CD14-positive monocyte (primary cell): Measurements from ENCODE around the gene PDE7B. TPM values are rescaled to one million over a fixed set of nuclear protein-coding genes. Genes with fewer than 3 reads are reported as not detected.
A peak's percentile ranks its signal among the peaks of the same experiment; 100 is the strongest.

Experiments
- DNase-seq, 3 donors: peaks; one replicate each; pipeline ENCODE4 v3.0.0-alpha.2; 2011 to 2022
- H2AFZ ChIP-seq: 2 replicates; pipeline ENCODE4 v1.6.0; 2012; ENCODE audit warnings: mild to moderate bottlenecking, low read depth, low read length, inconsistent platforms; ENCODE audit not compliant: insufficient read depth, poor library complexity, severe bottlenecking
- H3K27ac ChIP-seq, 2 donors: 1 replicate in 1 of 2; 2 replicates in 1 of 2; pipeline ENCODE4 v1.5.1; 2012 to 2013; ENCODE audit warnings: low read length in 2 of 2, control low read depth in 1 of 2, inconsistent platforms in 1 of 2, low read depth in 1 of 2, mild to moderate bottlenecking in 1 of 2
- H3K27me3 ChIP-seq, 2 donors: one replicate each; pipeline versions ENCODE4 v1.6.0 to v1.6.1; 2011 to 2013; ENCODE audit warnings: low read length in 2 of 2; ENCODE audit not compliant: control insufficient read depth in 2 of 2, insufficient read depth in 2 of 2
- H3K36me3 ChIP-seq, 2 donors: replicated peaks in 1 of 2; 1 replicate in 1 of 2; 2 replicates in 1 of 2; pipeline versions ENCODE4 v1.5.1 to v1.6.1; 2012 to 2013; ENCODE audit warnings: low read length in 2 of 2, control low read depth in 1 of 2, inconsistent platforms in 1 of 2, mild to moderate bottlenecking in 1 of 2; ENCODE audit not compliant: insufficient read depth in 2 of 2, control insufficient read depth in 1 of 2
- H3K4me1 ChIP-seq, 2 donors: 1 replicate in 1 of 2; 2 replicates in 1 of 2; pipeline versions ENCODE4 v1.5.1 to v1.6.1; 2012 to 2013; ENCODE audit warnings: low read length in 2 of 2, control low read depth in 1 of 2, inconsistent platforms in 1 of 2, mild to moderate bottlenecking in 1 of 2, moderate library complexity in 1 of 2; ENCODE audit not compliant: insufficient read depth in 2 of 2, control insufficient read depth in 1 of 2
- H3K4me2 ChIP-seq: replicated peaks from 2 replicates; pipeline ENCODE3; 2012; ENCODE audit warnings: low read length, moderate library complexity, mild to moderate bottlenecking; ENCODE audit not compliant: poor library complexity, severe bottlenecking; ENCODE audit errors: extremely low read depth
- H3K4me3 ChIP-seq, 3 experiments: fragments of 200-600 bp in 1 of 3; sonication (generic) in 1 of 3; replicated peaks in 1 of 3; 1 replicate in 2 of 3; 2 replicates in 1 of 3; pipeline ENCODE4 v1.5.1; 2011 to 2013; ENCODE audit warnings: low read length in 3 of 3, mild to moderate bottlenecking in 3 of 3, control low read depth in 2 of 3, low read depth in 2 of 3, inconsistent platforms in 1 of 3, moderate library complexity in 1 of 3
- H3K79me2 ChIP-seq: 2 replicates; pipeline ENCODE4 v1.6.0; 2012; ENCODE audit warnings: mild to moderate bottlenecking, control low read depth, inconsistent platforms, low read length, moderate library complexity; ENCODE audit not compliant: insufficient read depth
- H3K9ac ChIP-seq: 2 replicates; pipeline ENCODE4 v1.6.0; 2017; ENCODE audit warnings: low read length, mild to moderate bottlenecking; ENCODE audit not compliant: insufficient read depth, poor library complexity, severe bottlenecking
- H3K9me3 ChIP-seq, 2 donors: replicated peaks in 1 of 2; 1 replicate in 1 of 2; 2 replicates in 1 of 2; pipeline versions ENCODE4 v1.5.1 to v1.6.1; 2012 to 2013; ENCODE audit warnings: low read length in 2 of 2, control low read depth in 1 of 2; ENCODE audit not compliant: control insufficient read depth in 1 of 2, insufficient read depth in 1 of 2
- H4K20me1 ChIP-seq: 2 replicates; pipeline ENCODE4 v1.6.0; 2012; ENCODE audit warnings: mild to moderate bottlenecking, low read length, control low read depth, moderate library complexity; ENCODE audit not compliant: insufficient read depth
- H3K27ac Mint-ChIP-seq, 7 donors: one replicate each; pipeline ENCODE4 v1.8.0; 2020; ENCODE audit warnings: mild to moderate bottlenecking in 7 of 7, mixed read lengths in 7 of 7, moderate library complexity in 6 of 7, inconsistent platforms in 2 of 7
- H3K27me3 Mint-ChIP-seq, 3 donors: one replicate each; pipeline ENCODE4 v1.8.0; 2021 to 2022; ENCODE audit warnings: low read depth in 3 of 3, mild to moderate bottlenecking in 3 of 3, mixed read lengths in 3 of 3, moderate library complexity in 3 of 3, inconsistent platforms in 1 of 3
- H3K36me3 Mint-ChIP-seq, 2 donors: one replicate each; pipeline ENCODE4 v1.8.0; 2020; ENCODE audit warnings: mixed read lengths in 2 of 2, inconsistent platforms in 1 of 2, mild to moderate bottlenecking in 1 of 2
- H3K4me1 Mint-ChIP-seq: one replicate; pipeline ENCODE4 v1.8.0; 2020; ENCODE audit warnings: mild to moderate bottlenecking, mixed read lengths
- H3K4me3 Mint-ChIP-seq, 2 donors: one replicate each; pipeline ENCODE4 v1.8.0; 2020; ENCODE audit warnings: mild to moderate bottlenecking in 2 of 2, mixed read lengths in 2 of 2, moderate library complexity in 1 of 2
- H3K9me3 Mint-ChIP-seq, 7 donors: one replicate each; pipeline ENCODE4 v1.8.0; 2020 to 2022; ENCODE audit warnings: mixed read lengths in 7 of 7, mild to moderate bottlenecking in 6 of 7, moderate library complexity in 6 of 7, inconsistent platforms in 2 of 7
- CTCF ChIP-seq: fragments of 200-600 bp; IDR thresholded peaks from one replicate; pipeline ENCODE4 v1.8.0; 2022; ENCODE audit warnings: antibody characterized with exemption, mild to moderate bottlenecking
- WGBS: methylation state at CpG from one replicate; pipeline ENCODE4 v1.1.5; 2013; ENCODE audit warnings: missing lambda C conversion rate; ENCODE audit not compliant: insufficient coverage; 5-methylcytosine and 5-hydroxymethylcytosine counted together
- intact Hi-C, 2 donors: fragments of 100-400 bp; cut with micrococcal nuclease; formaldehyde crosslinking; loops; one replicate each; pipeline versions ENCODE4 v1.15.0 to v1.15.1; 2023
- polyA plus RNA-seq, 3 donors: library from polyadenylated mRNA; depleted of rRNA in 1 of 3; unstranded in 2 of 3; stranded (reverse) in 1 of 3; fragments of 300-500 nt in 2 of 3; fragments of >200 nt in 1 of 3; fragmentation: Illumina TruSeq in 2 of 3; gene quantifications; 1 replicate in 2 of 3; 2 replicates in 1 of 3; pipeline ENCODE4 v1.2.3, GENCODE V29; 2012 to 2021

PDE7B gene
- polyA plus RNA-seq, 3 donors: 0.37 to 1.1 (median 0.89) TPM

- H3K4me1 Mint-ChIP-seq: peaks cover 2% of the 10 kb centered on the region
- no peaks in the 10 kb centered on the region for H3K27me3 ChIP-seq
- no peak overlapping the region for H3K27ac Mint-ChIP-seq
- H3K9me3 ChIP-seq: no peaks in the 10 kb centered on the region
- H3K27ac ChIP-seq: no peak overlapping the region
- H3K36me3 Mint-ChIP-seq: no peaks in the 10 kb centered on the region
- no peak overlapping the region for H3K4me3 ChIP-seq
- H3K4me3 Mint-ChIP-seq: no peak overlapping the region
- no peaks in the 10 kb centered on the region for H3K79me2 ChIP-seq
- WGBS: 100% methylated on average over 6 of the region's 6 CpGs
- H3K36me3 ChIP-seq: no peaks in the 10 kb centered on the region
- H3K27me3 Mint-ChIP-seq: peaks cover 0 to 2% (median 0%) of the 10 kb centered on the region in 3 donors
- DNase-seq: no peak
- intact Hi-C loops: no loop called here
- H3K9ac ChIP-seq: no peak overlapping the region
- no peaks in the 10 kb centered on the region for H3K9me3 Mint-ChIP-seq
- no peaks in the 10 kb centered on the region for H4K20me1 ChIP-seq
- H2AFZ ChIP-seq: no peak overlapping the region
- TF ChIP-seq CTCF: no peak
- H3K4me2 ChIP-seq: no peak overlapping the region
- H3K4me1 ChIP-seq: no peaks in the 10 kb centered on the region
These were observed 85.6 kb downstream of the PDE7B start for GRCh38 chr6:135937106-135937505.

GRCh38 chr6:135938576-135939207 is 87.2 kb downstream of the PDE7B start:
- H3K9me3 ChIP-seq: no peaks in the 10 kb centered on the region
- no peak overlapping the region for H3K27ac ChIP-seq
- no peak for DNase-seq
- Mint-ChIP-seq H3K9me3 (no peaks in the 10 kb centered on the region), H3K4me3 (no peak overlapping the region), H3K4me1 (peaks cover 2% of the 10 kb centered on the region), H3K27me3 (peaks cover 0 to 2% (median 0%) of the 10 kb centered on the region in 3 donors), H3K27ac (no peak overlapping the region), H3K36me3 (no peaks in the 10 kb centered on the region)
- H2AFZ ChIP-seq: no peak overlapping the region
- H3K27me3 ChIP-seq: no peaks in the 10 kb centered on the region
- whole genome bisulfite sequencing: 64% methylated on average over 4 of the region's 9 CpGs
- intact Hi-C loops: no loop called here
- peak; percentile 40 for TF ChIP-seq CTCF
- no peaks in the 10 kb centered on the region for H3K79me2 ChIP-seq
- H3K4me2 ChIP-seq: no peak overlapping the region
- H3K36me3 ChIP-seq: no peaks in the 10 kb centered on the region
- H3K9ac ChIP-seq: no peak overlapping the region
- no peaks in the 10 kb centered on the region for H3K4me1 ChIP-seq
- no peaks in the 10 kb centered on the region for H4K20me1 ChIP-seq
- H3K4me3 ChIP-seq: no peak overlapping the region
